Measurements from ENCODE around the gene RIPK1. TPM values are rescaled to one million over a fixed set of nuclear protein-coding genes. Genes with fewer than 3 reads are reported as not detected.

The RIPK1 gene
- total and polyA plus RNA-seq, 9 of the 15 experiments (the other 6 are each of a cell fraction or from before 2014, with no cell fraction given): 3.8 to 24.9 (median 17.7) TPM

DNA sequence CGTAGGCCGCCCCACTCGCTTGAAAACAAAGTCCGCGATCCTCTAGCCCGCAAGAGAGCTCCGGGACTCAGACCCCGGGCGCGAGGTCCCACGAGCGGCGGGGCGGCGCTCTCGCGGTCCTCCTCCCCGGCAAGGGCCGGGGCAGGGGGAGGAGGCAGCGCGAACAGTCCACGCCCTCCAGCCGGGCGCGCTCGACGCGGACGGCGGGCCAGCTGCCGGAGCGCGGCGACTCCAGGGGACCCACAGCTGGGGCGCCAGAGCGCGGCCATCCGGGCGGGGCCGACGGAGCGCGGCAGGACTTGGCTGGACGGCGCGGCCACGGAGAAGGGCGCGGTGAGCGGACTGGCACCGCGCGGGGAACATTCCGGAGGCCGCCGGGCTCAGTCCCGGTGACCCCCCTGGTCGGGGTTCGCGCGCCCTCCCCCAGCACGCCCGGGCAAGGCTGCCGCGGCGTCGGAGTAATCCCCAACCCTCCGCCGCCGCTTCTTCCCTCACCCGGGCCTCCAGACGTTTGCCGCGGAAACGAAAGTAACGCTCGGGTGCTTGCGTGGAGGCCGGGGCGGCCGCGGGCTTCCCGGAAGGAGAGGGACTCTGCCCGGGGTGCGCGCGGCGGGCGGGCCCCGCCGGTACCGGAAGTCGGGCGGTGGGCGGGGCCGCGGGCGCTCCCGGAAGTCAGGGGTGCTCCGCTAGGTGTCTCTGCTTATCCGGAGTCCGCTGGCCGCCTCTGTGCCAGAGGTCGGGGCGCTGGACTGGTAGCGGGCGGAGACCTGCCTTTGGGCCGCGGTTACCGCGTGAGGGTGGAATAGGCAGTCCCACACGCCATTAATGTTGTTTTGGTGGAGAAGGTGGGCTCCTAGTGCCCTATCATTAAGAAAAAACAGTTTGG is at the start of gene RIPK1 (continued):
- TF ChIP-seq BRCA1 (IDR thresholded peaks at IDR 0.05): no peak
- 0 out of 2 replicates have a peak, but pooled peaks have one; percentile 22 for TF ChIP-seq BRCA1 (CRISPR knock-in tag; IDR thresholded peaks at IDR 0.05)
- no peak for TF ChIP-seq BRF1 (IDR thresholded peaks at IDR 0.05; ENCODE audit: borderline replicate concordance, extremely low read depth, insufficient read length)
- TF ChIP-seq, protein P1, sequence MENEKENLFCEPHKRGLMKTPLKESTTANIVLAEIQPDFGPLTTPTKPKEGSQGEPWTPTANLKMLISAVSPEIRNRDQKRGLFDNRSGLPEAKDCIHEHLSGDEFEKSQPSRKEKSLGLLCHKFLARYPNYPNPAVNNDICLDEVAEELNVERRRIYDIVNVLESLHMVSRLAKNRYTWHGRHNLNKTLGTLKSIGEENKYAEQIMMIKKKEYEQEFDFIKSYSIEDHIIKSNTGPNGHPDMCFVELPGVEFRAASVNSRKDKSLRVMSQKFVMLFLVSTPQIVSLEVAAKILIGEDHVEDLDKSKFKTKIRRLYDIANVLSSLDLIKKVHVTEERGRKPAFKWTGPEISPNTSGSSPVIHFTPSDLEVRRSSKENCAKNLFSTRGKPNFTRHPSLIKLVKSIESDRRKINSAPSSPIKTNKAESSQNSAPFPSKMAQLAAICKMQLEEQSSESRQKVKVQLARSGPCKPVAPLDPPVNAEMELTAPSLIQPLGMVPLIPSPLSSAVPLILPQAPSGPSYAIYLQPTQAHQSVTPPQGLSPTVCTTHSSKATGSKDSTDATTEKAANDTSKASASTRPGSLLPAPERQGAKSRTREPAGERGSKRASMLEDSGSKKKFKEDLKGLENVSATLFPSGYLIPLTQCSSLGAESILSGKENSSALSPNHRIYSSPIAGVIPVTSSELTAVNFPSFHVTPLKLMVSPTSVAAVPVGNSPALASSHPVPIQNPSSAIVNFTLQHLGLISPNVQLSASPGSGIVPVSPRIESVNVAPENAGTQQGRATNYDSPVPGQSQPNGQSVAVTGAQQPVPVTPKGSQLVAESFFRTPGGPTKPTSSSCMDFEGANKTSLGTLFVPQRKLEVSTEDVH (IDR thresholded peaks at IDR 0.05; ENCODE audit: low read depth, partially characterized antibody): peak; percentile 86
- TF ChIP-seq FOXK2 (conservative IDR thresholded peaks at IDR 0.05 in 1 of 2, IDR thresholded peaks at IDR 0.05 in 1 of 2; ENCODE audit: low read depth in 2 of 2): no peak
- TF ChIP-seq NONO (IDR thresholded peaks at IDR 0.05; ENCODE audit: low read depth in 2 of 2, low read length in 1 of 2): peak; percentile 79 to 94
- TF ChIP-seq POU5F1 (IDR thresholded peaks at IDR 0.05; ENCODE audit: borderline replicate concordance, low read depth, low read length, partially characterized antibody): no peak
- TF ChIP-seq, protein P2, sequence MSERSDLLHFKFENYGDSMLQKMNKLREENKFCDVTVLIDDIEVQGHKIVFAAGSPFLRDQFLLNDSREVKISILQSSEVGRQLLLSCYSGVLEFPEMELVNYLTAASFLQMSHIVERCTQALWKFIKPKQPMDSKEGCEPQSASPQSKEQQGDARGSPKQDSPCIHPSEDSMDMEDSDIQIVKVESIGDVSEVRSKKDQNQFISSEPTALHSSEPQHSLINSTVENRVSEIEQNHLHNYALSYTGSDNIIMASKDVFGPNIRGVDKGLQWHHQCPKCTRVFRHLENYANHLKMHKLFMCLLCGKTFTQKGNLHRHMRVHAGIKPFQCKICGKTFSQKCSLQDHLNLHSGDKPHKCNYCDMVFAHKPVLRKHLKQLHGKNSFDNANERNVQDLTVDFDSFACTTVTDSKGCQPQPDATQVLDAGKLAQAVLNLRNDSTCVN (CRISPR knock-in tag; IDR thresholded peaks at IDR 0.05): no peak
- TF ChIP-seq PCBP1 (IDR thresholded peaks at IDR 0.05; ENCODE audit: low read depth, low read length, poor library complexity, severe bottlenecking): peak; percentile 87
- TF ChIP-seq ZBTB7A (IDR thresholded peaks at IDR 0.05; ENCODE audit: borderline replicate concordance, control insufficient read depth, low read depth, low read length): peak; percentile 71; the same call in 1 of the 2 replicates
- TF ChIP-seq, protein P3, sequence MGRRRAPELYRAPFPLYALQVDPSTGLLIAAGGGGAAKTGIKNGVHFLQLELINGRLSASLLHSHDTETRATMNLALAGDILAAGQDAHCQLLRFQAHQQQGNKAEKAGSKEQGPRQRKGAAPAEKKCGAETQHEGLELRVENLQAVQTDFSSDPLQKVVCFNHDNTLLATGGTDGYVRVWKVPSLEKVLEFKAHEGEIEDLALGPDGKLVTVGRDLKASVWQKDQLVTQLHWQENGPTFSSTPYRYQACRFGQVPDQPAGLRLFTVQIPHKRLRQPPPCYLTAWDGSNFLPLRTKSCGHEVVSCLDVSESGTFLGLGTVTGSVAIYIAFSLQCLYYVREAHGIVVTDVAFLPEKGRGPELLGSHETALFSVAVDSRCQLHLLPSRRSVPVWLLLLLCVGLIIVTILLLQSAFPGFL (CRISPR knock-in tag; IDR thresholded peaks at IDR 0.05): 0 out of 2 replicates have a peak, but pooled peaks have one; percentile 60
- peak; percentile 99 for TF ChIP-seq U2AF1 (optimal IDR thresholded peaks at IDR 0.05; ENCODE audit: low read depth, low read length)
- peak; percentile 43 for TF ChIP-seq ZBTB17 (CRISPR knock-in tag; IDR thresholded peaks at IDR 0.05)
- no peak for TF ChIP-seq ZNF778 (CRISPR knock-in tag; IDR thresholded peaks at IDR 0.05)
- TF ChIP-seq CBX1 (IDR thresholded peaks at IDR 0.05; ENCODE audit: low read depth): peak; percentile 96; the same call in 1 of the 2 replicates
- no peak for TF ChIP-seq CBX5 (IDR thresholded peaks at IDR 0.05; ENCODE audit: borderline replicate concordance, low read depth)
